GM21737 (cell line): Measurements from ENCODE around the gene MSI2.

ENCODE experiments used
- ATAC-seq: cut with Tn5 transposase; IDR thresholded peaks from one replicate; pipeline ENCODE4 v1.9.1; 2021; ENCODE audit warnings: mild to moderate bottlenecking, moderate library complexity; ENCODE audit not compliant: unreplicated experiment

MSI2 gene

DNA sequence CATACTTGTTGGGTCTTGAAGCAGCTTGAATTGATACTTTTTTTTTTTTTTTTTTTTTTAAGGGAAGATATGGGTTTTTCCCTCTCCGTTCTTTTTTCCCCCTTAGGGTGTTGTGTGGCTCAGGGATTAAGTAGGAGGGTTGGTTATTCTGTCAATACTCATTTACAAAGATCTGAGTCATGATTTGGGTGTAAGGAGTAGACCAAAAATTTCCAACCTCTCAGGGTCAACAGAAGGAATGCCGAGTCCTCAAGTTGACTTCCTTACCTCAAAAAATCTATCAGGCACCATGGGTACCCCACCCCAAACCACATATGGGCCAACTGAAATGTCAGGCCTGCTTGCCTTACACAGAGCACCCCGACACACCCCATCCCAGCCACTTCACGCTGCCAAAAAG is 258.3 kb downstream of the MSI2 start:
- ATAC-seq = no peak

DNA sequence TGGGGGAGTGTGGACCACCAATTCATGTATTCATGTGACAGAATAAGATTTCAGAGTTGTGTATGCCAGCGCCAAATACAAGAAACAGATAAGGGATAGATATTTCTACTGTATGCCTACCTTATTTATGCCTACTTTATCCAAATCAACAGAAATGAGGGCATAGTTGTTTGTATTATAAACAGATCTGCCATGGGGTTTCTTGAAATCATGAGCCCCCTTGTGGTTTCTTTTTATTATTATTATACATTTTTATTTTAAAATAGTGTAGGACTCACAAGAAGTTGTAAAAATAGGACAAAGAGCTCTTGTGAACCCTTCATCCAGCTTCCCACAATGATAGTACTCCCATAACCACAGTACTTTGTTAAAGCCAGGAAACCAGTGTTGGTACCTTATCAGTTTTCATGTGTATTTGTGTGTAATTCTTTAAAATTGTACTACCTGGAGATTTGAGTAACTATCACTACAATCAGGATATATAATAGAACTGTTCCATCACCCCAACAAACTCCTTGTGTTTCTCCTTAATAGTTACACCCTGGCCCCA is 259.4 kb downstream of the MSI2 start:
- no peak for ATAC-seq

DNA sequence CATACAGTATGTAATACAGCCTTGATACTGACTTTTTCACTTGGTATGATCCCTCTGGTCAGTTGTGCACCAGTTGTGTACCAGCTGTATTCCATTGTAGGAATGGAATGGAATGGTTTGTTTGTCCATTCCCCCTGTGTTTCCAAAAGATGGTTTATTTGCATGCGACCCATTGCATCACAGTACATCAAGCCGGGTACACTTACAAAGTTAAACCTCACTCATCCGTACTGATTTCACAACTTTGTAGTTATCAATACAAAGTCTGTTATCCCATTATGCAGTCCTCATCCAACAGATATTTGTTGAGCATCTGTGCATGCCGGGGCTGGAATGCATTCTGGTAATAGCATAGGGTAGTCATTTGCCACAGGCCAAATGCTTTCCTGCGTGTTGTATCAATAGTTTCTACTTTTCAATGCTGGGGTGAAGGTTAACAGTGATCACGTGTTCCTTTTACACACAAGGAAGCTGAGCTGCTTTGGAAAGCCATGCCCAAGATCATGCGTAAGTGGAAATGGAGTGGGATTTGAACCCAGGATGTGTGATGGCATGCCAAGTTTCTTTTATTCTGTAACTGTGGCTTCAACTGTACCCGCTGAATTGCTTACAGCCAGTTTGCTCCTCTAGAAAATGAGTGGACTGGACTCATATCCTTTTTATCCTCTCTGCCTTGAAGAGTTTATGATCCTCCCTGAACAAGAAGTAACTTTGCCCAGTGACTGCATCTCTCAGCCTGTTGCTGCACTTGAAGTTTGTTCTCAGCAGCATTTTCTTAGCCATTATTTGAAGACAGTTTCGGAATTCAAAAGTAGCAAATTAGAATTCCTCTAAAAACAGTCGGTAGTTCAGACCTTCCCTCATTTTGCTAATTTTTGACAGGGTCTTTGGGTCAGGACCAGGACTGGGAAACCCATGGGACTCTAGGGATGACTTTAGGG is 260.2 kb downstream of the MSI2 start:
- ATAC-seq = no peak

DNA sequence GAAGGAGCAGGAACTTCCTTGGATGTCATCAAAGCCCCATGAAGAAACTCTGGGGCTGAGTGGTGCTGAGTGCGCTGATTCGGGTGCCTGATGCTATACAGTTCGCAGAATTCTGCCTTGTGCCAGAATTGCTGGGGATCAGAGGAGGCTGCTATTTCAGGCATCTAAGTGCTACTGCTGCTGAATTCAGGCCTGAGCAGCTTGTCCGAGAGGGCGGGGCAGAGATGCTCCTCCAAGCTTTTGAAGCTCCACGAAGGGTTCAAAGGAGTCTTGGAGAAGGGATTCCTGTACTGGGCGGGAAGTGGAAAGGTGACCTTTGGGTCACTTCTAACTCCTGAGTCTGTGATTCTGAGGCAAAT is 260.9 kb downstream of the MSI2 start:
- ATAC-seq = no peak

DNA sequence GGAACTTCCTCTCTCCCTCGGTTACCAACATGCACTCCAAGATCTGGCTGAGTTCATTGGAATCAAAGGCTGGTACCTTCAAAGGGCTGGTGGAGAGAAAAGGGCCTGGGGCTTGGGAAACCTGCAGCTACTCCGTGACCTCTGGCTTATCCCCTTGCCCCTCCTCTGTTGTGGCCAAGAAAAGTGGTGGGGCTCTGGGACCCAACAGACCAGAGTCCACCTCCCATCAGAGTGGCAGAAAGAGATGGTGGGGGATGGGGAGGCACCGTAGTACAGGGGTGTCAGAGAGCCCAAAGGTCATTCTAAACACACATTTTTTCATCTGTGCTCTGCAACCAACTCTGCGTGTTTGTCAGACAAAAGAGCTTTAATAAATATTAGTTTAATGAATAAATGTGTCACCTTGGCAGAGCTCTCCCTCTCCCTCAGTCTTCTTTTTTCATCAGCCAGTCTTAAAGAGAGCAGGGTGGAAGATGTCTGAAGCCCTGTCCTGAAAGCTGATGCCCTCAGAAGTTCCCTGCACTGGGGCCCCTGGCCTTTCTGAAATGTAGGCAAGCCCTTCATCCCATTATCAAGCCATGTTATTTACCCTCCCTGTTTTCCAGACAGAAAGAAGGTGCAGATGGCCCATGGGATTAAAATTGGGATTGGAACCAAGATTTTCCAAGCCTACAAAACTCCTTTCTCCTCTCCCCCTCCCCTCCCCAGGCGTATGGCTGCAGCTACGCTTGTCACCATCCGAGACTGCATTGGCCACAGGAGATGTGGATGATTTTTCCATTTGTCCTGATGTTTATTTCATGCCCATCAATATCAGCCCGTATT is 261.5 kb downstream of the MSI2 start:
- ATAC-seq = no peak

DNA sequence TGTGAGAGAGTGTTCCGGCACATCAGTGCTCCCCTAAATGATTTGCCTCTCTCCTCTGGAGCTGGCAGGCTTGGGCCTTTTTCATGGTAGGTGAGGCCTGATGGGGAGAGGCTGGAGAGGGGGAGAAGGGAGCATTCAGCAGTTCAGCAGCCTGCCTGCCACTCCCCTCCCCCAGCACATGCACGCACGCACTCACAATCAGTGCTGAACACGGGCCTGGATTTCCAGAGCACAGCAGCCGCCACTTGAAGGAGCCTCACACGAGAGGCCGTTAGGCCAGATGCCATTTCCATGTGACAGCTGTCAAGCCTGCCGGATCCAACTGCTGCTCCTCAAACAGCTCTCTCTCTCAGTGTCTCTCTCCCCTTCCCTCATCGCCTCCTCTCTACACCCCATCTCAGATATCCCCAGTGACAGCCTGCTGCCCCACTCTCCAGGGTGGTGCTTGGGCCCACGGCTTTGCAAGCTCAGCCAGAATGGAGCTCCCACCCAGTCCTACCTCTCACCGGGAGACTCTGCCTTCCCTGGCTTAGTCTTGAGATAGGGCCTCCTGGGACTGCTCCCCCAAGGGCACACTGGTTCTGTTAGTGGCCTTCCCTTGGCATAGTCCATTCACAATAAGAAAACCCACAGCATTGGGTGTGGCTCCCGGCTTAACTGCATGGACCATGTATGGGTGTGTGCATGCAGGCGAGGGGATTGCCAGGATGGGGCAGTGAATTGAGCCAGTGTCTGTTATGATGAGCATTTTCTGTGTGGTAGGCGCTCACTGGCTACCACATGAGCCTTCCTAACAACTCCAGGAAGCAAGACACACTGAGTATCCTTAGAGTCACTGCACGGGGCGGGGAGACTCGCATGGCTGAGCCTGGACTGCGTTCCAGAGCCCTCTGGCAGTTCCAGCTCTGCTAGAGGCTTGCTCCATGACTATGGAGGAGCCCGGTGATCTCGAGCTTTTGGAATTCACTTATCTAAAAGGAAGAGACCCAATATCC is 262.6 kb downstream of the MSI2 start:
- no peak for ATAC-seq

DNA sequence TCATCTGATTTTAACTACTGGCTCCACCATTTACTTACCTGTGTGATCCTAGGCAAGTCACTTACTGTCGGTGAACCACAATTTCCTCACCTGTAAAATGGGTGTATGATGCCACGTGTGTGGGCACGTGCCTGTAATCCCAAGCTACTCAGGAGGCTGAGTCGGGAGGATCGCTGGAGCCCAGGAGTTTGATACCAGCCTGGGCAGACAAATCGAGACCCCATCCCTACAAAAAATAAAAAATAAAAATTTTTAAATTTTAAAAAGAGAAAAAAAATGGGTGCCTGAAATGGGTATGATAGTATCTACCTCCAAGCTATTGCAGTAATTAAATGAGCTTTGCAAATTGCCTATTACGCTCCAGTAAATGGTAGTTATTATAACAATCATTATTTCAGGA is 263.5 kb downstream of the MSI2 start:
- no peak for ATAC-seq

DNA sequence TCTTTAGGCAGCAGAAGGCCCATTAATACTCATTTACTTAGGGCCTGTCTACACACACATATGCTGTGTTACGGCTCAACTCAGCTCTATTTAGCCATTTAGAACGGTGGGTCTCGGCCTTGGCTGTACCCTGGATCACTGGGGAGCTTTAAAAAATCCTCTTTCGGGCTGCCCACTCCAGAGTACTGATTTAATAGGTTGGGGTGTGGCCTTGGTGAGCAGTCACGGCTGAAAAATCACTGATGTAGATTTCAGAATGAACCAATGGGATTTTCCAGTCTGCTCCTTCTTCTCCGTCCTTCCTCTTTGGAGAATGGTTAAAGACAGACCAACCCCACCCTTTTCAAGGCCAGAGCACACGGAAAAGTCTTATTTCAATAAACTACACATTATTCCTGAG is 265.3 kb downstream of the MSI2 start:
- ATAC-seq = no peak

DNA sequence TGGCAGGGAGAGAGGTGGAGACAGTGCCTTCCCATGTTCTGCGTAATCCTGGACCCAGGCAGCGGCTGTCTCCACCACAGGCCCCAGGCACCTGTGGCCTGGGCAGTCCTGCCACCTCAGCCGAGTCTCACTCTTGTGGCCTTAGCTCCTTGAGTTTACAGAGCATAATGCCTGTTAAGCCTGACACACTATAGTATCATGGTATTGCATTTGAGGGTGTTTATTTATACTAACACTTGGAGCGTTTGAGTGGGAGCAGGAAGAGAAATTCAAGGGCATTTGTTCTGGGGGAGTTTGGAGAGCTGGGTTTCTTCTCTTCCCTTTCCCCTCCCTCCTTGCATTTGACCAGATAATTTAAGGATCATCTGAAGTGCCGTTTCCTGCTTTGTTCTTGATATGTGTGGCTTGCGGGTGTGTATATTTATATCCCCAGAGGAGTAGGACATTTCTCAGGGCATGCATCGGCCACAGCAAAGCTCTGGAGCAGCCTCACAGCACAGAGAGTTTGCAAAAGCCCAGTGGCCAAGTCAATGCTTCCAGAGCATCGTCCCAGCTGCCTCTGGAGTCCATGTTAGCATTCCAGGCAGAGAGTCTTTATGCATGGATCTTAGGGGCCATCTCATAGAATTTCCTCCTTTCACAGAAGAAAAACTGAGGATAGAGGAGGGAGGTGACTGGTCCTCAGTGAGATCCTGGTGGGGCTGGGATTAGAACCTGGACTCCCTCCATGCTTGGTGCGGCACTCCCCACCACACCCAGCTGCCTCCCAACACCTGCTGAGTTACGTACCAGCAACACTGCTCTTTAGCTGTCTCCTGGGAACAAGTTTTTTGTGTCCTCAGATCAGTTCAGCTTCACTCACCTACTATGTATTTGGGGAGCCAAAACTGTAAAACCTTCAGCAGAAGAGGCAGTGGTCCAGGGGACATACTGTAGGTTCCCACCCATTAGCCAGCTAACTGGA is 266.0 kb downstream of the MSI2 start:
- no peak for ATAC-seq

DNA sequence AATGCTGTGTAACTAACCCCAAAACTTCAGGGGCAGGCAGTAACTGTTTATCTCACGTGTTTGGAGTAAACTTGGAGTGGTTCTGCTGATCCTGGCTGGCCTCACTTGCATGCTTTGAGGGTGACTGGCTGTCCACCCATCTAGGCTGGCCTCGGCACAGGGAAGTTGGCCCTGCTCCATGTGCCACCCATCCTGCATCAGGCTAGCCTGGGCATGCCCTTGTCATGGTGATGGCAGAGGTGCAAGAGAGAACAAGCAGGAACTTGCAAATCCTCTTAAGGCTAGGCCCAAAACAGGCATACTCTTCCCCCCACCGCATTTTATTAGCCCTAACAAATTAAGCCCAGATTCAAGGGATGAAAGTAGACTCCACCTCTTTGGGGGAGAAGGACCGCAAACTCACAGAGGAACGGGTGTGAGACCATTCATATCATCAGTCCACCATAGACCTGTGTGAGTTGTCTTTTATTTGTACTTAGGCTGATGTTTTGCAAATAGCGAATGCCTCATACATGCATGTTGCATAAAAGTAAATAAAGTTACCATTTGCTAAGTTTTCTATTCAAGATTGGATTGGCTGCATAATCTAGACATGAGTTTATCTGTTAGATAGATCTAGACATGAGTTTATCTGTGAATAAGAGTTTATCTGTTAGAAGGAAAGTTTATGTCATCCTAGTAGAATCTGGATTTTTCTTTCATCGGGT is 267.8 kb downstream of the MSI2 start:
- ATAC-seq = no peak

DNA sequence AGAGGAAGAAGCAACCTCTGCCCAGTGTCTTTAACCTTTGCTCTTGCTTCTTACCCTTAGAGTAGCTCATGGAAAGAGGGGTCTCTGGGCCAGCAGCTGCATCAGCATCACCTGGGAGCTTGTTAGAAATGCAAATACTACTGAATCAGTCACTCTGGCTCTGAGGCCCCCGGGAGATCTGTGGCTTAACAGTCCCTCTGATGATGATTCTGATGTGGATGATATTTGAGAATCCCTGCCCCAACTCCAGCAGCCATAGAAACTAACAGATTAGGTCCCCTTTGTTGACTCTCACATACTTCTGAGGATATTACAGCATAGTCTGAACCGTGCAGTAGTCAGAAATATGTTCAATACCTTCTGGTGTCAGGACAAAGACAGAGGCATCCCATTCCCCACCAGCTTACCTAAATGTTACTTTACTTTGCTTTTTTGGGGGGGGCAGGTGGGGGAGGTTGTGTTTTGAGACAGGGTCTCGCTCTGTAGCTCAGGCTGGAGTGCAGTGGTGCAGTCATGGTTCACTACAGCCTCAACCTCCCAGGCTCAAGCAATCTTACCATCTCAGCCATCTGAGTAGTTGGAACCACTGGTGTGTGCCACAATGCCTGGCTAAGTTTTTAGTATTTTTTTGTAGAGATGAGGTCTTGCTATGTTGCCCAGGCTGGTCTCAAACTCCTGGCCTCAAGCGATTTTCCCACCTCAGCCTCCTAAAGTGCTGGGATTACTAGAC is 268.7 kb downstream of the MSI2 start:
- ATAC-seq = no peak

DNA sequence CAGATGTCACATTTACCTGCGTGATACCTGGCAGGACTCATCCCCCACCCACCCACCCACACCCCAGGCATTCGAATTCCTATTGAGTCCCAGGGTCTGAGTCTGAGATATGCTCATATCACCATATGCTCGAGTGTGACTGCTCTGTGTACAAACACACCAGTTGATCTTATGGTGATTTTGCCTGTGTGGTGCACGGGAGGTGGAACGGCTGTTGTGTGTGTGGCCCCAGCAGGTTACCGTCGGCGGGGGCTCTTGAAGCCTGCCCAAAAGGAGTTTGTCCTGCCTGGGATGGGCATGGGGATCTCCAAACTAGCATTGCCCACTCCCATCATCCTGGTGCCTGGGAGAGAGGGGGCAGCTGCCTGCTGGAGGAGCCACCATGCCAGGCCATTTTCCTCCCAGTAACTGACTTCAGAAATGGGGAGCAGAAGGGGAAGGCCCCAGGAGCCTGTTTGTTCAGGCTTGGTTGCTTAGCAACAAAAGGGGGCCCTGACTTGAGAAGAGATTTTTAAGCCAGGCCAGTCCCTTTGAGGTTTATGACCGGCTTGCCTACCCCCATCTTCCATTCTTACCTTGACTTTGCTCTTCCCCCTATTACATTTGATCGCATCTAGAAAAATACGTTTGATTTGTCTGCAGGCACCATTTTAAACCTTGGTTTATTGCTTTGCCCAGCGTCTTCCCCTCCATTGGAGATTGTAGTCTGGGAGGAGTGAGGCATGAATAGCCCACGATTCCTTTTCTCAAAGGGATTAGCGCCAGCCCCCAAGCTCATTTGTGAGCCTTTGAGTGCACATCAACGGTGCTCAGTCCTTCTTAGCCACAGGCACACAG is 271.1 kb downstream of the MSI2 start:
- no peak for ATAC-seq

DNA sequence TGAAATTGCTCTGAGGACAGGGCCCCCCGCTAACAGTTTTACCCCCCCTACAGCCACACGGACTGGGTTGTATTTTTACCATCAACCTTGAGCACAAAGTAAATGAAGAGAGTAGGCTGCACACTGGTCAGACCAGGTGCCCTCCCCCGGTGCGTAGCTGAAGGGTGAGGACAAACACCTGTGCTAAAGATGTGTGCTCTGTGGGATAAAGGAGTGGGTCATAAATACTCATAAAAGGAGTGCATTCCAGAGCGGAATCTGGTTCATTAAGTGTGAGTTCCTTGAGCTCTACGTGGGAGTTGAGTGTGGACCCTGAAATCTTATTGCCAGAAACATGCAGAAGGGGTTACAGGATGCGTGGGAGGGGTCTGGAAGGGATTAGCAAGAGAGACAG is 271.7 kb downstream of the MSI2 start:
- ATAC-seq = no peak

DNA sequence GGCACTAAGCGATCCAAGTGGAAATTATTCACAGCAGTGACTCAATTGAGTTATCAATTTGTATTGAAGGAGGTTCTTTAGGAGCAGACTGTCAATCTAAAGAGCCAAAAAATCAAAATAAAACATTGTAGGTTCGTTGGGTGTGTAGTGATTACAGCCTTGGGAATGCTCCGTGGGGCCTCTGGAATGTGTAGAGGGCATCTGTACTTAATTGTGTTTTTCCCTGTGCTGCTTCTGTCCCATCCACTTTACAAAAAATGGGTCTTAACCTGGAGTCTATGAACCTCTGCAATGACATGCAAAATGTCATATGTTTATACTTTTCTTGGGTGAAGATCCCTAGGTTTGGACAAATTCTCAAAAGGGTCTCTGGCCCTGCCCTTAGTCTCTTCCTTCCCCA is 273.7 kb downstream of the MSI2 start:
- ATAC-seq = no peak

DNA sequence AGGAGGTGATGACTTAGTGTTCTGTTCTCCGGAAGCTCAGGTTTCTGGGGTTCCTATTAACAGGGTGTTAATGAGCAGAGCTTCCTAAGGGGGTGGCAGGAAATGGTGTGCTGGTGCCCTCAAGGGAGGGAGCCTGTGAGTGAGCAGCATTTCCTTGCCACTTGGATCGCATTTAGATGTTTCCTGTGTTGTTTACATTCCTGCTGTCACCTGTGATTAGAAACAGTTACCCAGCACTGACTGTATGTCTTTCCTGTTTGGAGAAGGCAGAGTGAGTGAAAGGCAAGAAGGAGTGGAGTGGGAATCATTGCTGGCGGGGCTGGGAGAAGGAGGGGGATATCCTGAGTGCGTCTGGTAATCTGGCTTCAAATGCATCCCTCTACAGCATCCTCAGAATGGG is 274.2 kb downstream of the MSI2 start:
- ATAC-seq = no peak

DNA sequence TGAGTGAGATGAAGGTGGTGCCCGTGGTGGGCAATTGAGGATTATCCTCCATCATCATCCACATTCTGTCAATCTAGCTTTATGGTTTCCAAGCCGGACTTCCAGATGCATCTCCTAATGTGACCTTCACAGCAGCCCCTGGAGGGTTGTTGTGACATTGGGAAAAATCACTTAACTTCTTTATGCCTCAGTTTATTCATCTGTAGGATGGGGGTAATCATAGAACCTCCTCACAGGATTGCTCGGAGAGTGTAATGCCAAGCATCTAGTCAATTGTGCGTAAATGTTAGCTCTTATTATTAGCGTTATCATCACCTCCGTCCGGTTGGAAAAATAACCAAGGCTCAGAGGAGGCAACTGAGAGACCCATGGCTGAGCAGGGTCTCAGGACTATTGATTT is 274.8 kb downstream of the MSI2 start:
- ATAC-seq = no peak
